ENCODE measurements around the gene CUX1.

Gene CUX1

GRCh38 chr7:102059524-102059923 is 242.1 kb downstream of the CUX1 start:
- no peak for DNase-seq

- DNase-seq, result no peak
Observed at GRCh38 chr7:102061354-102061945, 244.0 kb downstream of the CUX1 start.

GRCh38 chr7:102061981-102062390 is 244.6 kb downstream of the CUX1 start:
- DNase-seq, result no peak

- no peak for DNase-seq
Observed at GRCh38 chr7:102063690-102064180, 246.3 kb downstream of the CUX1 start.

GRCh38 chr7:102064361-102065025 is 247.1 kb downstream of the CUX1 start:
- no peak for DNase-seq

GRCh38 chr7:102065226-102065625 is 247.8 kb downstream of the CUX1 start:
- no peak for DNase-seq

GRCh38 chr7:102066476-102066875 is 249.1 kb downstream of the CUX1 start:
- no peak for DNase-seq

GRCh38 chr7:102068846-102069245 is 251.4 kb downstream of the CUX1 start:
- no peak for DNase-seq

- DNase-seq, result no peak
Observed at GRCh38 chr7:102069931-102070629, 252.7 kb downstream of the CUX1 start.

- DNase-seq, result no peak
Observed at GRCh38 chr7:102072003-102072402, 254.6 kb downstream of the CUX1 start.

GRCh38 chr7:102072636-102073209 is 255.3 kb downstream of the CUX1 start:
- no peak for DNase-seq

GRCh38 chr7:102073931-102074880 is 256.8 kb downstream of the CUX1 start:
- DNase-seq, result no peak

GRCh38 chr7:102075126-102075525 is 257.7 kb downstream of the CUX1 start:
- no peak for DNase-seq

- no peak for DNase-seq
Observed at GRCh38 chr7:102075553-102076135, 258.2 kb downstream of the CUX1 start.

GRCh38 chr7:102077081-102077480 is 259.7 kb downstream of the CUX1 start:
- DNase-seq, result no peak

GRCh38 chr7:102079140-102080018 is 262.0 kb downstream of the CUX1 start:
- DNase-seq, result no peak

- no peak for DNase-seq
Observed at GRCh38 chr7:102080019-102080433, 262.6 kb downstream of the CUX1 start.

GRCh38 chr7:102080434-102081243 is 263.2 kb downstream of the CUX1 start:
- no peak for DNase-seq

GRCh38 chr7:102081244-102081627 is 263.8 kb downstream of the CUX1 start:
- no peak for DNase-seq

GRCh38 chr7:102082693-102083368 is 265.4 kb downstream of the CUX1 start:
- no peak for DNase-seq

Measured in activated naive CD4-positive, alpha-beta T cell treated with anti-CD3 and anti-CD28 coated beads, Interleukin-2, amount 50 U/mL, for 16 hours (primary cell).